Upper lobe of left lung (tissue), 4 donors: ENCODE results near the gene RASSF4.

Experiments
- CTCF ChIP-seq, 6 experiments: fragments of 450-650 bp in 4 of 6; fragments of 200-600 bp in 2 of 6; sonication (generic) in 2 of 6; IDR thresholded peaks; one replicate each; pipeline ENCODE4 v1.5.1; 2016 to 2019; ENCODE audit warnings: antibody characterized with exemption in 6 of 6
- EP300 ChIP-seq, 4 donors: sonication (generic); formaldehyde crosslinking; IDR thresholded peaks; one replicate each; pipeline ENCODE4 v1.5.1; 2017; ENCODE audit warnings: antibody characterized with exemption in 4 of 4, control low read depth in 2 of 4
- POLR2A ChIP-seq, 4 donors: fragments of 450-650 bp; IDR thresholded peaks; one replicate each; pipeline ENCODE4 v1.5.1; 2016 to 2017; ENCODE audit warnings: antibody characterized with exemption in 4 of 4, mild to moderate bottlenecking in 2 of 4

- no peak for TF ChIP-seq CTCF (IDR thresholded peaks at IDR 0.05)
- no peak for TF ChIP-seq POLR2A (IDR thresholded peaks at IDR 0.05)
- no peak for TF ChIP-seq EP300 (IDR thresholded peaks at IDR 0.05)
Observed at GRCh38 chr10:44948642-44949041, 11.0 kb upstream of the RASSF4 start.
